NB4 (cell line): ENCODE data around the gene CALM3.

ENCODE experiments used
- POLR2A ChIP-seq: IDR thresholded peaks from 2 replicates; pipeline ENCODE4 v1.6.1; 2011; ENCODE audit warnings: mild to moderate bottlenecking; ENCODE audit not compliant: insufficient read length; ENCODE audit errors: extremely low read depth
- TF ChIP-seq, protein P1 (sequence below): IDR thresholded peaks from one replicate; pipeline ENCODE4 v1.5.1; 2012; ENCODE audit warnings: low read depth, low read length

DNA sequence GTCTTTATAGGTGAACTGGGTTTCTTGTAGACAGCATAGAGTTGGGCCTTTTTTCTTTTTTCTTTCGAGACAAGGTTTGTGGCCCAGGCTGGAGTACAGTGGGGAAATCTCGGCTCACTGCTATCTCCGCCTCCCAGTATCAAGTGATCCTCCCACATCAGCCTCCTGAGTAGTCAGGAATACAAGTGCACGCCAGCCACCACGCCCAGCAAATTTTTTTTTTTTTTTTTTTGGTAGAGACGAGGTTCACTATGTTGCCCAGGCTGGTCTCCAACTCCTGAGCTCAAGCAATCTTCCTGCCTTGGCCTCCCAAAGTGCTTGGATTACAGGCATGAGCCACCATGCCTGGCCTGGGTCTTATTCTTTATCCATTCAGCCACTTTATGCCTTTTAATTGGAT lies 5.1 kb upstream of the CALM3 start:
- TF ChIP-seq, protein P1, sequence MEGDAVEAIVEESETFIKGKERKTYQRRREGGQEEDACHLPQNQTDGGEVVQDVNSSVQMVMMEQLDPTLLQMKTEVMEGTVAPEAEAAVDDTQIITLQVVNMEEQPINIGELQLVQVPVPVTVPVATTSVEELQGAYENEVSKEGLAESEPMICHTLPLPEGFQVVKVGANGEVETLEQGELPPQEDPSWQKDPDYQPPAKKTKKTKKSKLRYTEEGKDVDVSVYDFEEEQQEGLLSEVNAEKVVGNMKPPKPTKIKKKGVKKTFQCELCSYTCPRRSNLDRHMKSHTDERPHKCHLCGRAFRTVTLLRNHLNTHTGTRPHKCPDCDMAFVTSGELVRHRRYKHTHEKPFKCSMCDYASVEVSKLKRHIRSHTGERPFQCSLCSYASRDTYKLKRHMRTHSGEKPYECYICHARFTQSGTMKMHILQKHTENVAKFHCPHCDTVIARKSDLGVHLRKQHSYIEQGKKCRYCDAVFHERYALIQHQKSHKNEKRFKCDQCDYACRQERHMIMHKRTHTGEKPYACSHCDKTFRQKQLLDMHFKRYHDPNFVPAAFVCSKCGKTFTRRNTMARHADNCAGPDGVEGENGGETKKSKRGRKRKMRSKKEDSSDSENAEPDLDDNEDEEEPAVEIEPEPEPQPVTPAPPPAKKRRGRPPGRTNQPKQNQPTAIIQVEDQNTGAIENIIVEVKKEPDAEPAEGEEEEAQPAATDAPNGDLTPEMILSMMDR: no peak
- no peak for TF ChIP-seq POLR2A
